Fibroblast of pulmonary artery (primary cell): ENCODE results near the gene NIPAL1.
"Not testable (repeated sequence)": the region's sequence is repeated elsewhere in the genome, so short reads cannot be mapped to it uniquely, and the experiment has no call there.

Experiments used
- DNase-seq: peaks from one replicate; pipeline ENCODE4 v3.0.0-alpha.2; 2010; ENCODE audit warnings: low read depth
- H3K4me3 ChIP-seq: replicated peaks from 2 replicates; pipeline ENCODE4 v1.5.1; 2011; ENCODE audit warnings: low read depth, mild to moderate bottlenecking, control low read depth, low read length, moderate library complexity
- TF ChIP-seq, protein P1 (sequence below): IDR thresholded peaks from 2 replicates; pipeline ENCODE4 v1.5.1; 2011; ENCODE audit warnings: mild to moderate bottlenecking, control low read depth, low read length, inconsistent platforms; ENCODE audit errors: missing control alignments

The NIPAL1 gene

DNA sequence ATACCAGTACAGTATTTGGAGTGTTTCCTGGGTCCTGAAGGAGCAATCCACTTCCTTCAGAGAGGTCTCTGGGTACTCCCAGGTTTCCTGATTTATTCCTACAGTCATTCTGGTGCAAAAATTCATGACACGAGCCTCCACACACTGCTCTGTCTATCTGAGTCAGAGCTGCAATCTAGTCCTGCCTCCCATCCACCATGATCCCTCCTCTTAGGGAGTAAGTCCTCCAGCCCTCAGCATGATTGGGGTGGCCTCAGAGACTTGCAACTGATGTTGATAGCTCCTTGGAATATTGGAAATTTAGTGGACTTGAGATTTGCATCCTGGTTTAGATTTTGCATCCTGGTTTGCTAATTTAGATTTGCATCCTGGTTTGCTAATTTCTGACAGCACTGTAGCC, 20.6 kb upstream of the NIPAL1 start:
- H3K4me3 ChIP-seq, result no peak overlapping the region
- TF ChIP-seq, protein P1, sequence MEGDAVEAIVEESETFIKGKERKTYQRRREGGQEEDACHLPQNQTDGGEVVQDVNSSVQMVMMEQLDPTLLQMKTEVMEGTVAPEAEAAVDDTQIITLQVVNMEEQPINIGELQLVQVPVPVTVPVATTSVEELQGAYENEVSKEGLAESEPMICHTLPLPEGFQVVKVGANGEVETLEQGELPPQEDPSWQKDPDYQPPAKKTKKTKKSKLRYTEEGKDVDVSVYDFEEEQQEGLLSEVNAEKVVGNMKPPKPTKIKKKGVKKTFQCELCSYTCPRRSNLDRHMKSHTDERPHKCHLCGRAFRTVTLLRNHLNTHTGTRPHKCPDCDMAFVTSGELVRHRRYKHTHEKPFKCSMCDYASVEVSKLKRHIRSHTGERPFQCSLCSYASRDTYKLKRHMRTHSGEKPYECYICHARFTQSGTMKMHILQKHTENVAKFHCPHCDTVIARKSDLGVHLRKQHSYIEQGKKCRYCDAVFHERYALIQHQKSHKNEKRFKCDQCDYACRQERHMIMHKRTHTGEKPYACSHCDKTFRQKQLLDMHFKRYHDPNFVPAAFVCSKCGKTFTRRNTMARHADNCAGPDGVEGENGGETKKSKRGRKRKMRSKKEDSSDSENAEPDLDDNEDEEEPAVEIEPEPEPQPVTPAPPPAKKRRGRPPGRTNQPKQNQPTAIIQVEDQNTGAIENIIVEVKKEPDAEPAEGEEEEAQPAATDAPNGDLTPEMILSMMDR, result no peak
- no peak for DNase-seq

DNA sequence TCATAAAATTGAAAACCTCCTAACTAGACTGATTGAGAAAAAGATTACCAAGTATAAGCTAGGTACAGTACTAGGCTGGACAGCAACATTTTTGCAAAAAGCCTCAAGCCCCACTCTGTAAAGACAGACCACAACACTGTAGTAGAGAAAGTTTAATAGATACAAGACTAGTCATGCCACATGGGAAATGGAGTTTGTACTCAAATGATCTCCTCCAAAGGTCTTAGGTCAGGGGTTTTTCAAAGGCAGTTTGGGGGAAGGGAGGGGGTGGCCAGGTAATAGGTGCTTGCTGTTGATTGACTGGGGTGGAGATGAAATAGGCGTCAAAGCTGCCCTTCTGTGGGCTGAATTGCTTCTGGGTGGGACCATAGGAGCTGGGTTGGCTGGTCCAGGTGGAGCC, 14.3 kb upstream of the NIPAL1 start:
- TF ChIP-seq, protein P1, result no peak
- H3K4me3 ChIP-seq, result no peak overlapping the region
- no peak for DNase-seq

DNA sequence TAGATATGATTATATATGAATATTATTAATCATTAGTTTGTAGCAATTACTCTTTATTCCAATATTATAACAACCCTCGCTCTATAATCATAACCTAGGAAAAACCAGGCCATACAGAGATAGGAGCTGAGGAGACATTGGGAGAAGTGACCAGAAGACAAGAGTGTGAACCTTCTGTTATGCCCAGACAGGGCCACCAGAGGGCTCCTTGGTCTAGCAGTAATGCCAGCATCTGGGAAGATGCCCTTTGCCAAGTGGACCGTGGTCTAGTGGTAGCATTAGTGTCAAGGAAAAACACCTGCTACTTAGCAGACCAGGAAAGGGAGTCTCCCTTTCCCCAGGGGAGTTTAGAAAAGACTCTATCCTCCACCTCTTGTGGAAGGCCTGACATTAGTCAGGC, 13.0 kb upstream of the NIPAL1 start:
- DNase-seq, result peak; percentile 56
- TF ChIP-seq, protein P1, result peak; percentile 51
- not testable (repeated sequence) for H3K4me3 ChIP-seq

DNA sequence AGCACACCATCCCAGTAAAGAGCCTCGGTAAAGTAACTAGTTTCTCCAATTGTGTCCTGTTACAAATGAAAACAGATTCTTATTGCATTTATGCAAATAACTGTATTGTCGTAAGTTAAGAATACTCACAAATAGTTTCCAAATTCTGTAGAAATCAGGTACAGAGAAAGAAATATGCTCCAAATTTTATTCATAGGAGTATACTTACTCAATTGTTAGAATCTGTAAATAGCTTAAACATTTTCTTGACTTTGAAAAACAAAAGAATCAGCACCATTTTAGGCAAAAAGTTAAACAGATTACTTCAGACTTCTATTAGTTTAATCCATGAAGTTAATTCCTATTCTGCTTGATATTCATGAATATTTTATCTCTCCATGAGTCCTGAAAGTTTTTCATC, 10.8 kb upstream of the NIPAL1 start:
- H3K4me3 ChIP-seq, result no peak overlapping the region
- TF ChIP-seq, protein P1, result no peak
- DNase-seq, result no peak

DNA sequence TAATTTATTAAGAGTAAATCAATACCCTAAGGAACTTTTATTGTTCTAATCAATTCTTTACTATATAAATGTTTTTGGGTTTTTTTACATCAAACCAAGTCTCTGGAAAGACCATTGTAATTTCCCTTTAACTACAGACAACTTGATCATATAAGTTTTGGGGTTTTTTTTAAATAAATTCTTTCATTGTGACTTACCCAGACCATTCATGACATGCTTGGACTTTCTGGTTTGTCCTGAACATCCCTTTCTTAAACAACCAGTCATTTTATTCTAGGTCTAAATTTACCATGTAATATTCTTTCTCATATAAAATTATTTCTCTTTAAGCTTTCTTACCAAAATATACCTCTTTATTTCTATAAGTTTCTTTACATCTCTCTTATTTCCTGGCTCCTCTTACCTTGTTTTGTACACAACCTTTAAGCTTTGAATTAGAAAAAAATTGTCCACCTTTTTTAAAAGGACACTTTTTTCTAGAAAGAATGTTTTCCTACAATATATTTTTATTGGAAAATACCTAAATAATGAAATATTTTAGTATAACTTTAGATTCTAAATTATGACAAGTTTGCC, 8.5 kb upstream of the NIPAL1 start:
- H3K4me3 ChIP-seq, result no peak overlapping the region
- DNase-seq, result no peak
- TF ChIP-seq, protein P1, result no peak

DNA sequence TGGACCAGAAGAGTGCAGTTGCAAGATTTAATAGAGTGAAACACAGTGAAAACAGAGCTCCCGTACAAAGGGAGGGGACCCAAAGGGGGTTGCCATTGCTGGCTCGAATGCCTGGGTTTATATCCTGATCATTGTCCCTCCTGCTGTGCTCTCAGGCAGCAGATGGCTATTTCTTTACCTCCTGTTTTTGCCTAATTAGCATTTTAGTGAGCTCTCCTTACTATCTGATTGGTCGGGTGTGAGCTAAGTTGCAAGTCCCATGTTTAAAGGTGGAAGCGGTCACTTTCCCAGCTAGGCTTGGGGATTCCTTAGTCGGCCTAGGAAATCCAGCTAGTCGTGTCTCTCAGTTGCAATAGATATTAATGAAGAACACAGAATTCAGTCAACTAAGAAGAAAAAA, 5.7 kb upstream of the NIPAL1 start:
- not testable (repeated sequence) for DNase-seq, H3K4me3 ChIP-seq

DNA sequence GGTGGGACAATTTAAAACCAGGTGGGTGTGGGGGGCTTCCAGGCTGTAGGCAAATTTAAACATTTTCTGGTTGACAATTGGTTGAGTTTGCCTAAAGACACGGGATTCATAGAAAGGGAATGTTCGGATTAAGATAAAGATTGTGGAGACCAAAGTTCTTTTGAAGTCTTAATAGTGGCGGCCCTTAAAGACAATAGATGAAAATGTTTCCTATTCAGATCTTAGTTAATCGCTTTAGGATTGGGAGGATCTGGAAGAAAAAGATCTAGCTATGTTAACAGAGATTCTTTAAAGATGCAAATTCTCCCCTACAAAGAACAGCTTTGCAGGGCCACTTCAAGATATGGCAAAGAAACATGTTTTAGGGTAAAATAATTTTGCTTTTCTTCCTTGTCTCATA, 4.8 kb upstream of the NIPAL1 start:
- no peak for DNase-seq
- H3K4me3 ChIP-seq, result no peak overlapping the region
- TF ChIP-seq, protein P1, result no peak
